Activated T-cell treated with anti-CD3 and anti-CD28 coated beads for 1 hour (primary cell): ENCODE results near the gene NDUFV2.
"Not testable (repeated sequence)": the region's sequence is repeated elsewhere in the genome, so short reads cannot be mapped to it uniquely, and the experiment has no call there.

Experiments used
- DNase-seq: peaks from one replicate; pipeline ENCODE4 v3.0.0-alpha.2; 2020; ENCODE audit warnings: low read depth

Gene NDUFV2

DNA sequence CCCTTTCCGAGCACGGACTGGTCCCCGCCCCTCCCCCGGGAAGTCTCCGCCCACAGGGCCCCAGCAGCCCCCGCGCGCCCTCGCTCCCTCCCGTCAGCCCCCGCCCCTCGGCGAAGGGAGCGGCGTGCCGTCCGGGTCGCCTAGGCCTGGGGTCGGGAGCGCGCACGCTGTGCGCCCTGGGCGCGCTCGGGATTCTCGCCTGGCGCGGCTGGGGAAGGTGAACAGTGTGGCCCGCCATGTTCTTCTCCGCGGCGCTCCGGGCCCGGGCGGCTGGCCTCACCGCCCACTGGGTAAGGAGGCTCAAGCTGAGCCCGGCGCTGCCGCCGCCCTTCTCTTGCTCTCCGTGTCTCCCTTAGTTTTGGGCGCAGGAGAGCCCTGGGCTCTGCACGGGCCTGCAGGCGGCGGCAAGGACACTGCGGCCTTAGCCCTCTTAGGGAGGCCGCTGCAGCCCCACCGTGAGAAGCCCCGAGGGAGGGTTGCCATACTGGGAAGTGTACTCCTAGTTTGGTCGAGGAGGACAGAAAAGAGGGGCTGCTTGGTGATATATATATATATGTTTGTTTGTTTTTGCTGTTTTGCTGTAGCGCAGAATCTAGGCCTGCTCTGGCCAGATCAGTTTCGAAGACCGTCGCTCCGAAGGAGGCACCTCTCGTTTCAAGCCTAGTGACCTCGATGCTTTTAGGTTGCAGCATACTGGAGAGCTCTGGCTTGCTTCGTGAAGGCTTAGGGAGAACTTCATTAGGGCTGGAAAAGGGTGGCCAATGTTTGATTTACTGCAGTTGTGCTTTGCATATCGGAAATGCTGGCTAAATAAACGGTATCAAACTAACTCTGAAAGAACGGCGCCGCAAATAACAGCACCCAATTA, at the start of gene NDUFV2:
Gene NDUFV2, plus strand, starts transcription at position 192 of the 868 bp plus-strand sequence. Its CDS starts 45 bp downstream, at position 237.
- peak; percentile 96 for DNase-seq

DNA sequence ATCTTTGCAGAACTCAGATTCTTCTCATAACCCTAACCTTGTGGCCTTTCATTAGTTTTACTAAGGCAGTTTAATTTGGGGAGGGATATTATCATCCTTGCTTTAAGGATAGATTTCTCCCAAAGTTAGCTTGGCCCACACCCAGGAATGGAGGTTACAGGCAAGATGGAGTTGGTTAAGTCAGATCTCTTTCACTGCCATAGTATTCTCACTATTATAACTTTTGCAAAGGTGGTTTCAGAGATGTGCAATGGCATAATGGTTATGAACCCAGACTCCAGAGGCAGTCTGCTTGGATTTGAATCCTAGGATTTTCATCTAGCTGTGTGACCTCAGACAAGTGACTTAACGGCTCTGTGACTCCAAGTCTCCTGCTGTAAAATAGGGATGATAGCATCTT, 48.7 kb upstream of the NDUFV2 start:
- DNase-seq = no peak

DNA sequence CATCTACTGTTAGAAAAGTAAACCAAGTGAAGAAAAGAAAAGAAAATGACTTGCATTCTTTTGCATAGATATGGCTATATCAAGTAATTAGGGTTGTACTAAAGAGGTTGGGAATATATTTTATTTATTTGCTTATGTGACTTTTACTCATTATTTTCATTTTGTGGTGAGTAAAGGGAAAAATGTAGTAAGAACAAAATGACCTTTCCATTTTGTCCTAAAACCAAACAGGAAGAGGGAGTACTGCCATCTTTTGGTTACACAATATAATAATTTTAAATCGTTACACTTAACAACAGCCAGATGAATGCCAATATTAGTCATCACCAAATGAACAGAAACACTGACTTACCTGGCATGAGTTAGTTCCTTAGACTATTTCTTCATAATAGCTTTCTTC, 47.3 kb upstream of the NDUFV2 start:
- no peak for DNase-seq

DNA sequence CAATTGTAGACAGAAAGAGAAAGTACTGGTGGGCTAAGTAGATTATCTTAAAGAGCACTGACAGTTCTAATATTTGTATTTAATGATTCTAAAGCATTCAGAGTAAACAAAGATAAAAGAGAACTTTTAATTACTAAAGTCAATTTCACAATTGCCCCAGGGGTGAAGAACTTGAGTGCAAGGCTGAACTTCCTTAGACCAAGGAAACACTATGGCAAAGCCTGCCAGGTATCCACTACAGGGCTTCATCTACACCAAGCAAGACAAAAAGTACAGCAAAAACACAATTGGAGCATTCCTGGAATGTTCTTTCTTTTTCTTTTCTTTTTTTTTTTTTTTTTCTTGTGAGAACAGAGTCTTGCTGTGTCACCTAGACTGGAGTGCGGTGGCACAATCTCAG, 46.9 kb upstream of the NDUFV2 start:
- DNase-seq = no peak

DNA sequence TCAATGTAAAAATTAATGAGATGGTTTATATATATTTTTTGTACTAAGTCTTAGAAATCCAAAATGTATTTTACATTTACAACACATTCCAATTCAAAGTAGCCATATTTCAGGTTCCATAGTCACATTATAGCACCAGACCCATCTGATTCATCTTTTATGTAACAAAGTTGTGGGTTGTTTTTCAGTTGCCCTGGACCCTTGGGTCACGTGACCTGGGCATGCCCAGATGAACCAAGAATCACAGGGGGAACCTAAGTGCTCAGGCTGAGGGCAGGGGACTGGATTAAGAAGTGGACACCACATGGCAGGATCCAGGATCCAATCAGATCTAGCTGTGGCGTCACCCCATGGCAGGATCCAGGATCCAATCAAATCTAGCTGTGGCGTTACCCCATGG, 44.9 kb upstream of the NDUFV2 start:
- no peak for DNase-seq

DNA sequence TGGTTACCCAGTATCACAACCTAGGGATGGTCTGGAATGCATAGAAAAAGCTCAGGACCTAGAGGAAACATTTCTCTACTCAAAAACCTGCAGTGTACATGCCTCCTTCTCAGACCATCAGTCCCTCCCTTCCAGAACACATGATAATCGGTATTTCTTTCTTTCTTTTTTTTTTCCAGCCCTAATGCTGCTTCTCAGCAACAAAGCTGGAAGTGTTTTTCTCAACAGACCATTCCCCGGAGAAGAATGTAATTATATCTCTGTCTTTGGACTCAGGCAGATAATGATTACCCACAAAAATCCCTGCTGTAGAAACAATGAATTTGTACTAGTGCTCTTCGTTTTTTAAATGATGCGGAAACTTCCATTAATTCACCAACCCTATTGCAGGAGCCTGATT, 44.1 kb upstream of the NDUFV2 start:
- no peak for DNase-seq

DNA sequence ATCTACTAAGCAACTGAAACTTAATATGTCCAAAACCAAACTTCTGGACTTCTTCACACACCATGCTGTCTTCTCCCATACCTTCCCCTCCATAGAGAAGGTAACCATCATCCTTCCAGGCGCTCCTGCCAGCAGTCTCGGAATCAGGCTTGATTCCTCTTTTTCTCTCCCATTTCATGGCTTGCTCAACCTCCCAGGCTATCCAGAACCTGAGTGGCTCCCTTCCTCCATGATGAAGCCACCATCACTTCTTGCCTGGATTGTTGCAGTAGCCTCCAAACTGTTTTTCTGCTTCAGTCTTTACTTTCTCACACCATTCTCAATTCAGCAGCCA, 40.1 kb upstream of the NDUFV2 start:
- DNase-seq = no peak

DNA sequence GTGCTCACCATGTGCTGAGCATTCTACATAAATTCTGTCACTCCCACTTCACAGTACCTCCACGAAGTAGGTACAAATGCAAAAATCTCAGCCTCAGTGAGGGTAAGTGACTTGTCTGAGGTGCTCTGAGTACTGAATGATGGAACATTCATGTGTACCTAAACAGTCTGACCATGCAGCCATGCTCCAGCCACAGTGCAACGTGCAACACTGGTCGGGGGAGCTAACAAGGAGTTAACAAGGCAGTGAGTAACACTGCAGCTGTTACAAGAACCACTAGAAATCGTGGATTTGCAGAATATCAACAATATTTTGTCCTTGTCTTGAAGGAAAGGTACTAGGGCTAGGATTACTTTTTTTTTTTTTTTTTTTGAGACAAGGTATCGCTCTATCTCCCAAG, 36.6 kb upstream of the NDUFV2 start:
- DNase-seq = no peak

DNA sequence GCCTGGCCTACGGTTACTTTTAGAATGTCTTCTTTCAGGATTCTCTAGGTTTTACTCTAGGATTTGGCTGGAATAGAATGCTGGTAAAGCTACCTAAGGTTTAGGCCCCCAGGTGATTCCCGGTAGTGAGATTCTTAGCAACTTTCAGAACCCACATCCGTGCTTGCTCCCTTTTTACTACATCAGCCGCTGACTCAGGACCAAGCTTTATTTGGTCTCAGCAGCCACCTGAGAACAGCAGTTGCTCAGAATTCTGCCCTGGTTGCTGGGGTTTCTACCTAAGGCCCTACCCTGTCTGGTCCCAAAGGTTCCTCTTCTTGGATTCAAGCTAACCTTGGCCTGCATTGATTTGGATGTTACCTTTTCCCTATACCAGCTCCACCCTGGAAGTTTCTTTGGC, 36.1 kb upstream of the NDUFV2 start:
- DNase-seq = no peak

DNA sequence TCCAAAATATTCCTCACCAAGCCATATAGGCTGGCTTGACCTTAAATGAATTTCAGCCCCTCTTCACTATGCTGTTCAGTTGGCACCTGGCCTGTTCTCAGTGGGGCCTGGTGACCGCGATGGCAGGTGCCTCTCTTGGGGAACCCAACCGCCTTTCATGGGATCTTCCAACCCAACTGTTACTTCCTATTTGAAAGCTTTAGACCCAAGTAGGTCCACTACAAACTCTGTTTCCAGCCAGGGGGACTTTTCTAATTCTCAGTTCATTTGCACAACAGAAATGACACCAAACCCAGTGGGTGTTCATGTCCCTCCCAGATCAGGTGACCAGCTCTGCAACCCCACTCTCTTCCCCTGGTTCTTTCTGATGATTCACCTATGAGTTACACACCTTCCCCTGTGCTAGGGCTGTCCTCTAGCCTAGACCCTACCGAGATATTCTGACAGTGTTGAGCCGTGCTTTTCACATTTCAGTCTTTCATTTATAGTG, 35.6 kb upstream of the NDUFV2 start:
- no peak for DNase-seq

DNA sequence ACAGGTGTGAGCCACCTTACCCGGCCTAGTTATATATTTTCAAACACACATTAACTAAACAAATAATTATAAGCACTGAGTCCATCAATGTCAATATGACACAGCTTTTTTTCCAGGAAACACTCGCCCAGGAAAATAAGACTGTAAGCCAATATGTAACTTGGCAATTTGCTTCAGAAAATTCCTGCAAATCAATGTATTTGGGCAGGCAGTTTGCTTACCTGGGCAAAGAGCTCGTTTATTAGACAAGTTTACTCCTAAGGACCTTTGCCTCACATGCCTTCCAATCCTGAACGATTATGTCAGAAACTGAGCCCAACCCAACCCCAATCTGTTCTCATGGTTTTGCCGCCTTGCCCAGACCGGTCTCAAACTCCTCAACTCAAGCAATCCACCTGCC, 34.7 kb upstream of the NDUFV2 start:
- DNase-seq = no peak

DNA sequence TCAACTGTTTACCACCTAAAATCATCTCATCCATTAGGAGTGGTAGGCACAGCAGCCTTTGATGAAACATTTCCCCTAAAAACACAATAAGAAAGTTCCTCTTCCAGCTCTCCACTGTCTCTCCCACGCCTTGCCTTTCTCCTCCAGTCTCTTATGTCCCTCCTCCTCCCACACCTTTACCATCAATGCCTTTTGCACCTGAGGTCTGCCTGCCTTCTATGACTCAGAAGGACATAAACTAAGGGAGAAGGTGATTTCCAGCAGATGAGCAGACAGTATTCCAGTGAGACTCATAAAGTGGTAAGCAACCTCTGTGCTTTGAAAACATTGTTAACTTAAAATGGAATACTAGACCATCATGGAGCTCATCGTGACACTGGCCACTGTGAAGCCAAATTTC, 34.2 kb upstream of the NDUFV2 start:
- no peak for DNase-seq

DNA sequence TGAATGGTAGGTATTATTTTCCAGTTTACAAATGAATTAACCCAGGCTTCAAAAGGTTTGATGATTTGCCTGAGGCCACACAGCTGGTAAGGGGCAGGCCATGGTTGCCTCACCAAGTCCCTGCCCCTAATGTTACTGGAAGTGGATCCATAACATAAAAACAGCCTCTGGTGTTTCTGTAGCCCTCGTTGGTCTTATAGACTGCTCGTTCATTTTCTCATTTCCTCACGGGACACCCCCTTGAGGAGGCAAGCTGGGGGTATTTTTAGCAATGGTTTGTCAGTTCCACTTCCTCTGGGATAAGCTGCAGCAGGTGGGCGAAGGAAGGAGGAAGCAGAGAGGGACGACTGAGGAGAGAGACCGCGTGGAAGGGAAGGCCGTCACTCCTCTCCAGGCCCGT, 32.9 kb upstream of the NDUFV2 start:
- DNase-seq = no peak

DNA sequence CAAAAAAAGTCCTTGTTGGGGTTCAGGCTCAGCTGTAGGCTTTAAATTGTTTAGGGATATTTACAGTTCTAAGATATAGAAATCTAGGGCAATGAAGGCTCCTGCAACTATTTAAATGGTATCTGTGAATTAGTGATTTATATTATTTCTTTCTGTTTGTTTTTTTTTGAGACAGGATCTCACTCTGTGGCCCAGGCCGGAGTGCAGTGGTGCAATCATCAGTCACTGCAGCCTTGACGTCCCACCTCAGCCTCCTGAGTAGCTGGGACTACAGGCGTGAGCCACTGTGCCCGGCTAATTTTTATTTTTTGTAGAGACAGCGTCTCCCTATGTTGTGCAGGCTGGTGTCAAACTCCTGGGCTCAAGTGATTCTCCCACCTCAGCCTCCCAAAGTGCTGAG, 32.3 kb upstream of the NDUFV2 start:
- no peak for DNase-seq

DNA sequence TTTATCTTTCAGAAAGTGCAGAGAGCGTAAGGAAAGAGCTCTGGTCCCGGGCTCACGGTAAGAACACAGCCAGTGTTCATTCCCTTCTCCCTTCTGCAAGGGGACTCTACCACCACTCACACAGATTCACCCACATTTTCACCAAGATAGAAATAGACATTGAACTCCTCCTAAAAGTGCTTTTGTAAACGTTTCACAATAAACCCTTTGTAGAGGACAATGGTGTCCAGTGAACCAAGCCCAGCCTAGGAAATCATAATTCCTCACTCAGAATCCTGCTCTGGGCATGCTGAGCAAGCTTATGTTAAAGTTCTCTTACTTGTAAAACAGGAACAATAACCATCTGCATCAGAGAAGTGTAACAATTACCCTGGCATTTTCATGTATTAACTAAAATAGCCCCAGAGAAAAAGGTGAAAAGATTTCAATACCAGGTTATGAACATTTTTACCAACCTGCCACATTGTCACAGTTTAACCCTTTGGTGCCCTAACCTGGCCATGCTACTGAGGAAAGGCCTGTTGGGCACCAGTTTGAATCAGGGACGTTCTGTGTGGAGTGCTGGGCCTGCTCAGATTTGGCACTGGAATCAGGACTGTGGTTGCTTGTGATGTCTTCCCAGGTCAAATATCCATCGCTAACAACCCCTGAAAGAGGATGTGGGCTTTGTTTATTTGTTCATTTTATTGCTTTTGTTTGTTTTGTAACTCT, 22.5 kb upstream of the NDUFV2 start:
- DNase-seq = no peak

DNA sequence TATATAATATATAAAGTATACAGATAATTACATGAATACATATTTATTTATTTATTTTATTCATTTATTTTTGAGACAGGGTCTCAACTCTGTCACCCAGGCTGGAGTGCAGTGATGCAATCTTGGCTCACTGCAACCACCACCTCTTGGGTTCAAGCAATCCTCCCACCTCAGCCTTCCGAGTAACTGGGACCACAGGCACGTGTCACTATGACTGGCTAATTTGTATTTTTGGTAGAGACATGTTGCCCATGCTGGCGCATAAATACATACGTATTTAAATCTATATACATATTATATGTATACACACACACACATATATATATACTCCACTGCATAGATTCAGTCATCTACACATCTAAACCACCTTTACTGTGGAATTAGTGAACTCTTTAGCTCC, 20.6 kb upstream of the NDUFV2 start:
- DNase-seq = no peak

DNA sequence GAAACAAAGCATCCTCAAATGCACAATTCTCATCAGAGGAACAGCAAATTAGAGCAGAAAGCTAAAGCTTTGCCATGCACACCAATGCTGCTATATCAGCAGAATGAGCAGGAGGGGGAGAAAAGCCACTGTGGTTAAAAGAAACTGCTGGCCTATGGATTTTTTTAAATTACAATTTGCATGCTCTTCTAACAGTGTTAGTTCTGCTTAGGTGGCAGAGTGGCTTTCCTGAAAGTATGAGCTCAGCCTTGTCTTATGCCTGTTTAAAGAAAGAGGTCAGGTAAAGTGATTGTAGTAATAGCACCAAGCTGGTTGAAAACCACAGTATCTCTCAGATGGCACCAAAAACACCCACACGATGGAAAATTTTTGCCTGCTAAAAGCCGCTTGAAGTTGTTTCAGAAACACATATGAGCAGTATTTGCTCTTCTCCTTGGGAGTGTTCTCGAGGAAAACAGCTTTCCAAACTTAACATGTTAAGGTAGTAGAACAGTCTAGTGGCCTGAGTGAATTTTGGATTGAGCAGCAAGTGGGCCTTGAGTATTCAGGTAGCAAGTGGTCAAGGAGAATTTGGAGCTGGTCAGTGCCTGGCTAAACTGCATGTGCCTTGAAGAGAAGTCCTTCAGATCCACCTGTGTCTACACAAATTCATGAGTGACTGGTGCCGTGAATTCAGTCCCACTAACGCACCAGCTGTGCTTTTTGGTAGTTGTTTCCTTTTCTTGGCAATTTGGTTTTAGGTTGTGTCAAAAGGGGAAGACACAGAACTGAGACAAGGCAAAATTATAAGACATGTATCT, 19.6 kb upstream of the NDUFV2 start:
- DNase-seq = peak; percentile 16

DNA sequence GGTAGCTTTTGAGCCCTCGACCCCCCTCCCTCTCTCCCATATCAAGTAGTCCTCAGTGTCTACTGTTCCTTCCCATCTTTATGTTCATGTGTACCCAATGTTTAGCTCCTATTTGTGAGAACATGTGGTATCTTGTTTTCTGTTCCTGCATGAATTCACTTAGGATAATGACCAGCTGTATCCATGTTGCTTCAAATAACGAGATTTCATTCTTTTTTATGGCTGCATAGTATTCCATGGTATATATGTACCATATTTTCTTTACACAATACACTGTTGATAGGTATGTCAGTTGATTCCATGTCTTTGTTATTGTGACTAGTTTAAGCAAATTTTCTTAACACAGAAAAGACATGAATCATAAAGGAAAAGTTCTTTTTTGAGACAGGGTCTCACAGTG, 16.5 kb upstream of the NDUFV2 start:
- DNase-seq = no peak

DNA sequence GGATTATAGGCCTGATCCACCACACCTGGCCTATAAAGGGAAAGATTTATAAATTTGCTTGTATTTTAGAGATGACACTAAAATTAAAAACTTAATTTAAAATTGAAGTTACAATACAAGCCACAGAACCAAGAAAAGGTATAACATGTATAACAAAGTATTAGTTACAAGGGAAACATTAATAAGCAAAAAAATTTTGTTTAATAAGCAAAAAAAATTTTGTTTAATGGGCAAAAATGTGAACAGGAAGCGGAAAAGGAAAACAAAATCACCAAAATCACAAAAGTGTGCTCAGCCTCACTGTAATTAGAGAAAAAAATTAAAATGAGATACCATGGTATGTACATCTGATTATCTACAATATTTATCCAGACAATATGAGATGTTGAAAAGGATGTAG, 15.9 kb upstream of the NDUFV2 start:
- DNase-seq = no peak

DNA sequence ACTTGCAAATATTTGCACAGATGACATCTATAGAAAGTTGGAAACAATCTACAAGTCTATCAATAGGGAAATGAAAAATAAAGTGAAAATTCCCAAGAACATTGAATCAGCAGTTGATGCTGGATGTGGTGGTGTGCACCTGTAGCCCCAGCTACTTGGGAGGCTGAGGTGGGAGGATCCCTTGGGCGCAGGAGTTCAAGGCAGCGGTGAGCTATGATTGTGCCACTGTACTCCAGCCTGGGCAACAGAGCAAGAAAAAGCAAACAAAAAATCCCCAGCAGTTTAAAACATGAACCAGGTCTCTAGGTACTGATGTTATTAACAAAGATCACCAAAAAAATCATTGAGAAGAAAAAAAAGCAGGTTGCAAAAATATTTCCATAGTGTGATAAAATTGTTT, 15.4 kb upstream of the NDUFV2 start:
- no peak for DNase-seq

DNA sequence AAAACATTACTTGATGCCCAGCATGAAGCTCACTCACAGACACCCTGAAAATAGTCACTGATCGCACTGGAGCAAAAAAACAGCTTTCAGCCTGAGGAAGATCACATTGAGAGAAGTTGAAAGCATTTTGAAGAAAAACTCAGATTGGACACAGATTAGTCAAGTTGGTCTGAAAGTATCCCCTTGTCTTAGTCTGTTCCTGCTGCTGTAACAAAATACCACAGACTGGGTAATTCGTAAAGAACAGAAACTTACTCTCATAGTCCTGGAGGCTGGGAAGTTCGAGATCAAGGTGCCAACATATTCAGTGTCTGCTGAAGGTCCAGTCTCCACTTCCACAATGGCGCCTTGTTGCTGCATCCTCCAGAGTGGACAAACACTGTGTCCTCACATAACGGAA, 14.2 kb upstream of the NDUFV2 start:
- DNase-seq = no peak

DNA sequence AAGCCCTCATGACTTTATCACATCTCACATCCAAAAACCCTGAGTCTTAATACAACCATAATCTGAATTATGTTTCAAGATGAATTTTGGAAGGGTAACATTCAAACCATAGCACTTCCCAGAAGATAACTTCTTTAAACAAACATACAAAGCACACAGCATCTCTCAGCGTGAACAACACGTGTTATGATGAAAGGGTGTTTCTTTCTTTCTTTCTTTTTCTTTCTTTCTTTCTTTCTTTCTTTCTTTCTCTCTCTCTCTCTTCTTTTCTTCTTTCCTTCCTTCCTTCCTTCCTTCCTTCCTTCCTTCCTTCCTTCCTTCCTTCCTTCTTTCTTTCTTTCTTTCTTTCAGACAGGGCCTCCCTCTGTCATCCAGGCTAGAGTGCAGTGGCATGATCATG, 13.8 kb upstream of the NDUFV2 start:
- DNase-seq = not testable (repeated sequence)

DNA sequence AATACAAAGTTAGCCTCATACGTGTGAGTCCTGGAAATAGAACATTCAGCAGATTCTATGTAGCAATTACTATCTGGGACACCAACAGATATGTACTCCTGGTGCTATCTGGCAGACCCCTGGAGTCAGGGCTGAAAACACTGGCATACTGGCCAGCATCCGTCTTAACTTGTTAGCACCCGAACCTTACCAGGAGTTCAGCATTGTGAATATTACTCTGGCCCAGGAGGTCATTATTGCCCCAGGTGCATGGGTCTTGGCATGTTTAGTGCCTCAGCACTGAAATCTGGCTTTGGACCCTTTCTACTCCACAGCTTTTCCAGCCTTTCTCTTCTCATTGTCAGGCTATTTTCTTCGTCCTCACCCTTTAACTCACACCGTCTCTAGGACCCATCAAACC, 11.9 kb upstream of the NDUFV2 start:
- no peak for DNase-seq
